Right kidney (tissue), 1 donor: ENCODE results near the gene GBP7.
"Not testable (repeated sequence)": the region's sequence is repeated elsewhere in the genome, so short reads cannot be mapped to it uniquely, and the experiment has no call there.

ENCODE experiments used
- DNase-seq: peaks from one replicate; pipeline ENCODE4 v3.0.0-alpha.2; 2016

Gene GBP7

DNA sequence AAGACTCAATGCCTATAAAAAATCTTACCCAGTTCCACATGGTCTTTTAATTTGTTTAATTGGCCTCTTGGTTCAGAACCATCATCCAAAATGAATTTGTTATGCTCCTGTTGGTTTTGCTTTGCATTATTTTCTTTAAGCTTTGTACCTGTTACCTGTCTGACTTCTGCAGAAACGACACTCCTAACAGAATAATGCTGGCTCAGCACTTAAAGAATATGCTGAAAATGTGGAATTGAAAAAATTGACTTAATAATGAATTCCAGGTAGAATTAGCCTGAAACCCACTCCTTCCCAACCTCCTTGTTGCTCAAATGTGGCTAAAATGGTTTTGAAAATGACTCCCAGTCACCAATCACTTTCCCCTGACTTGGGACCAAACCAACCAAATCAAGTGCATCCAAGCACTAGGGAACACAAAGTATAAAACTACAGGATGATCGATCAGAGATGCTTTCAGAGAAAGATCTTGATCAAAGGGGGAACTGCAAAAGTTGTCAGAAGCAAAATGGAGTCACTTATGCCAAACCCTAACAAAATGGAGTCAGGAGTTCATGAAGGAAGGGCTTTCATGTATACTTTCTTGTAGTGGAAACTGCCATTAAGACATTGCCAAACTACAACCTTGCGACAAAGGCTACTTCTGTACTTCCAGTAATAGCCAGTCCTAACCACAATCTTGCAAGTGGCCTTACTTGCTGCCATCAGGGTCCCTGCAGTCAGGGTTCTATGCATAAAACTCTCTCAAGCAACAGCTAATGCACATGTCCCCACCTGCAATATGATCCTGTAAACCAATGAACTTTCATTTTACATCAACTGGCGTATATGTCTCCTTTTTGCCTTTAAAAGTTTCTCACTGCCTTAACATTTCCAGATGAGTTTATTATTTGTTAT is 5.4 kb downstream of the GBP7 start:
- DNase-seq, result no peak

DNA sequence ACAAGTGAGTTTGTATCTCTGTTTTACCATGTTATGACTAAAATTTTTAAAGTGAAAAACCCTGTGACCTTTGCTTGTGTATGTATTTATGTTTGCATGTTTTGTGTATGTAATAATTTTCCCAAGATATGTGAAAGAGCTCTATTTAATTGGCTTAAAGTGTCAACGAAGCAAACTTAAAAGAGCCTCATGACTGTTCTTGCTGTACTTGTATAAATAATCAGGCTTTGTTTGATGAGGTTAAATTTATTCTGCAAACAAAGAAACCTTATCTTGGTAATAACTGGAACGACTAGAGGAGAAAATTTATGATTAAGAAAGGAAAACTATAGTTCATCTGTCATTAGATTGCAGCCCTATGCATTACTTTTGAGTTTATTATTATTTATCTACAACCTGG is 6.6 kb downstream of the GBP7 start:
- DNase-seq, result no peak

DNA sequence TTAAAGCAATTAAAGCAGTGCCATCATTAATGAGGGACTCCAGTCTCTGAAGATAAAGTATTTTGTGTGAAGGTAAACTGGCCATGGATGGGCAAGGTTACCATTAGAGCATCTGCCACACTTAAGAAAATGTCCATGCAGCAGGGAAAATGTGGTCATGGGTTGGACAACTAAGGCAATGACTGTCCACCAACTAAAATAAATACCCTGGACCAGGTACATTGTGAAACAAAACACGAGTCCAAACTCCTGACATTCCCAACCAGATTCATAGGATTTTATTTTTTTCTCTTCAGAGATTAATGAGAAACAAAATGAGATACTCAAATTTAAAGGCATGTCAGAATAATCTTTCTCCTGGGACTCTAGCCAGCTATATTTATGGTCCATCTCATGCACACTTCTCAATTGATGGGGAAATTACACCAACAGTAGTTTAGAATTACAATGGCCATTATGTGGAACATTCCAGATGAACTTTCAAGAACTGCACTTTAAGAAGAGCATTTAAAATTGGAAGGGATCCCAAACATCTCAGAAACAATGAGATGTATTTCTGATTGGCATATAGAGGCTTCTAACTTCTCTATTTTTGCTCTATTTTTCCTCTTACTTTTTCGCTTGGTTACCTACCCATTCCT is 8.1 kb downstream of the GBP7 start:
- no peak for DNase-seq

GRCh38 chr1:89166705-89167104 is 9.1 kb downstream of the GBP7 start:
- DNase-seq, result no peak

DNA sequence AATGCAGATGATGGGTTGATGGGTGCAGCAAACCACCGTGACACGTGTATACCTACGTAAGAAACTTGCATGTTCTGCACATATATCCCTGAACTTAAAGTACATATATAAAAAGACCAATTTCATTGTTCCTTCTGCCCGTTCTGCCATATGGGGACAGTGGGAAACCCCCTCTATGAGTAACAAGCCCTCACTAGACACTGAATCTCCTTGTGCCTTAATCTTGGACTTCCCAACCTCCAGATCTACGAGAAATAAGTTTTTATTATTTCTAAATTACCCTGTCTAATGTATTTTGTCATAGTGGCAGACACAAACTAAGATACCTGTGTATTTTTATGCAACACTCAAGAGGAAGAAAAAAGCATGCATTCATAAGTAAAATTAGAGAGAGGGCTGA is 10.0 kb downstream of the GBP7 start:
- no peak for DNase-seq

GRCh38 chr1:89151047-89151446 is 24.8 kb downstream of the GBP7 start:
- no peak for DNase-seq

GRCh38 chr1:89149976-89150375 is 25.8 kb downstream of the GBP7 start:
- no peak for DNase-seq

GRCh38 chr1:89149229-89149628 is 26.6 kb downstream of the GBP7 start:
- no peak for DNase-seq

- DNase-seq, result no peak
These were observed 27.8 kb downstream of the GBP7 start for GRCh38 chr1:89147678-89148658.

- no peak for DNase-seq
These were observed 29.1 kb downstream of the GBP7 start for GRCh38 chr1:89146721-89147120.

- DNase-seq, result no peak
These were observed 32.3 kb downstream of the GBP7 start for GRCh38 chr1:89143484-89143883.

DNA sequence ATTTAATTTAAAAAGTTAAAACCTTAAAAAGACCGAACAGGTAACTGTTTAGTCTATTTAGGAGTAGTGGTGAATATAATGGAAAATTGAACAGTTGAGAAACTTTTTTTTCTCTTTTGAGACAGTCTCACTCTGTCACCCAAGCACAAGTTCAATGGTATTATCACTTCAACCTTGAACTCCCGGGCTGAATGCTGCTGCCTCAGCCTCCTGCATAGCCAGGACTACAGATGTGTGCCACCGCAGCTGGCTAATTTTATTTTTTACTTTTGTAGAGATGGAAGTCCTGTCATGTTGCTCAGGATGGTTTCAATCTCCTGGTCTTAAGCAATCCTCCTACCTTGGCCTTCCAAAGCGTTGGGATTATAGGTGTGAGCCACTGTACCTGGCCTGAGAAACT is 33.6 kb downstream of the GBP7 start:
- no peak for DNase-seq

GRCh38 chr1:89133747-89134146 is 42.1 kb downstream of the GBP7 start:
- no peak for DNase-seq

GRCh38 chr1:89130716-89131115 is 45.1 kb downstream of the GBP7 start:
- no peak for DNase-seq

DNA sequence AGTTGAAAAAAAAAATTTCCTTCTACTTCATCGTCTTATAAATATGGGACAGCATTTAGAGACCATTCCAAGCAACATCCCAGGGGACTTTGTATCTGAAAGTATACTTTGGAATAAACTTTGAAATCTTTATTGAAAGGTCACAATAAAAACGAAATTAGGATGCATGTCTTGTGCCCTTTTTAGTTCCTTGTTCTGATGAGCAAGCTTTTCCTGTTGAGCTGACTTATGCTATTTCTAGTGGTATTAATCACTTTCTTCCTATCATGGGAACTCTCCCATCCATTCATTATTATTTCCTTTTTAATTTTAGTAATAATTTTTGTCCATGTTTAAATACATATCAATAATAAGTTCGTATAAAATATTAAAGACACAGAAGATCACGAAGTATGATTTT is 45.9 kb downstream of the GBP7 start:
- DNase-seq, result no peak

GRCh38 chr1:89128003-89128458 is 47.8 kb downstream of the GBP7 start:
- not testable (repeated sequence) for DNase-seq

DNA sequence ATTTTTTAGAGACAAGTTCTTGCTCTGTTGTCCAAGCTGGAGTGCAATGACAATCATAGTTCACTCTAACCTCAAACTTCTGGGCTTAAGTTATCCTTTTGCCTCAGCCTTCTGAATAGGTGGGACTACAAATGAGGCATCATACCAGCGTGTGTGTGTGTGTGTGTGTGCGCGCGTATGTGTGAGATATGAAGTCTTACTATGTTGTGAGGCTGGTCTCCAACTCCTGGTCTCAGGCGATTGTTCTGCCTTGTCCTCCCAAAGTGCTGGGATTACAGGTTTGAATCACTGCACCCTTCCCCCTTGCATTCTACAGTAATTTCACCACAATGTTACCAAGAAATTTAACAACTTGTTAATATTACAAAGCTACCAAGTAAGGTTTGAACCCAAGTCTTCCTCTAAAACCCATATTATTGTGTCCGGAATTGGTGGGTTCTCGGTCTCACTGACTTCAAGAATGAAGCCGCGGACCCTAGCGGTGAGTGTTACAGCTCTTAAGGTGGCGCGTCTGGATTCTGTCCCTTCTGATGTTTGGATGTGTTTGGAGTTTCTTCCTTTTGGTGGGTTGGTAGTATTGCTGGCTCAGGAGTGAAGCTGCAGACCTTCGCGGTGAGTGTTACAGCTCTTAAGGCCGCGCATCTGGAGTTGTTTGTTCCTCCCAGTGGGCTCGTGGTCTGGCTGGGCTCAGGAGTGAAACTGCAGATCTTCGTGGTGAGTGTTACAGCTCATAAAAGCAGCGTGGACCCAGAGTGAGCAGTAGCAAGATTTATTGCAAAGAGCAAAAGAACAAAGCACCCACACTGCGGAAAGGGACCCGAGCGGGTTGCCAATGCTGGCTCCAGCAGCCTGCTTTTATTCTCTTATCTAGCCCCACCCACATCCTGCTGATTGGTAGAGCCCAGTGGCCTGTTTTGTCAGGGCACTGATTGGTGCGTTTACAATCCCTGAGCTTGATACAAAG is 48.9 kb downstream of the GBP7 start:
- DNase-seq, result not testable (repeated sequence)

DNA sequence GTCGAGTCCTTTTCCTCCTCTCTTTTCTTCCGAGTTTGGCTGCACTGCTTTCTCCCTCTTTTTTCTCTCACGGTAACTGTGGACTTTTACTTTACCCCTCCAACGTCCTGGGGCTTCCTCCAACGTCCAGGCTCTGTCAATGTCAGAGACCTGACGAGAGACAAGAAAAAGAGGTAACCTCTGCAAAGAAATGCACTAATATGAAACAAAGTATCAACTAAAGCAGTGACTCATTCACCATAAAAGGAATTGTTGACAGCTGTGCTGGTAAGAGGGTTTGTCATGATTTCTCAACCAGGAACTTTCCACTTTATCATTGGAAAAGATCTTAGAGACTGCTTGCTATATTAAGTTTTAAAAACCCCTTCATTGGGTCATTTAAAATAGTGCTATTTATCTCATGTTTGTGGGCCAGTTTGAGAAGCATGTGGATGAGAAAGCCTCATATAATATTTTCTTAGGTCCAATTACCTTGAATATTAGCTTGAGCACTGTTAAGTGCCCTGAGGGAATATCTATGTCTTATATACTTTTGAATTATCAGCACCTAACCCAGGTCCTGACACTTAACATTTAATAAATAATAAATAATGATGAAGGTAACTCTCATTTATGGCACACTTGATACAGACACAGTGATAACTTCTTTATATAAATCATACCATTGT is 49.8 kb downstream of the GBP7 start, which contains the start of gene GBP2:
TSS of gene GBP2 (minus strand) at position 202 of the 668 bp plus-strand sequence. CDS start 4,148 bp downstream, outside the sequence.
- DNase-seq, result no peak

- no peak for DNase-seq
These were observed 50.4 kb downstream of the GBP7 start for GRCh38 chr1:89125240-89125912.

DNA sequence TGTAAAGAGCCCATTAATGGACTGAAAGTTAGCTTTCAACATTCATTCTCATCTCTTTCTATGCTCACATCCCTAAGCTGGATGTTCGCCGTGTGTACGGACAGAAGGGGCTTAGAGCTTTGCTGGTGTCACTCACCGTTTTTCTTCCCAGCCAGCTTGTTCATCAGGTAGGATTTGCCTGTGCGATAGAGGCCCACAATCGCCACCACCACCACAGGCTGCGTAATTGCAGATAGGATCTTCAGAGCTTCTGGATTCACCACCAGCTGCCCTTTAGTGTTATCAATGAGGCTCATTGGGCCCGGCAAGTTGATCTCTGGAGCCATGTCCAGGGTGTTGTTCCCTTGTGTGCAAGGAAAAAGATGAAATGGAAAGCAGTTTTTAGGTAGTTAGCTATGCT is 54.2 kb downstream of the GBP7 start:
- DNase-seq, result no peak
